Neural progenitor cell (in vitro differentiated cells): Measurements from ENCODE around the gene KRTAP5-2. TPM values are rescaled to one million over a fixed set of nuclear protein-coding genes. Genes with fewer than 3 reads are reported as not detected.

Experiments
- DNase-seq: peaks from one replicate; pipeline ENCODE4 v3.0.0-alpha.2; 2016; ENCODE audit warnings: low spot score
- H2AFZ ChIP-seq: fragments of 200-600 bp; sonication (generic); replicated peaks from 2 replicates; pipeline ENCODE4 v1.6.1; 2016; ENCODE audit warnings: antibody characterized with exemption
- H3F3A ChIP-seq: fragments of 200-600 bp; sonication (generic); 2 replicates; pipeline ENCODE4 v1.6.1; 2016; ENCODE audit warnings: antibody characterized with exemption, low read depth
- H3K27ac ChIP-seq: fragments of 200-600 bp; sonication (generic); 2 replicates; pipeline ENCODE4 v1.5.1; 2016; ENCODE audit warnings: mild to moderate bottlenecking
- H3K27me3 ChIP-seq: fragments of 200-600 bp; sonication (generic); 2 replicates; pipeline ENCODE4 v1.6.1; 2016; ENCODE audit warnings: mild to moderate bottlenecking, moderate library complexity
- H3K36me3 ChIP-seq: fragments of 200-600 bp; sonication (generic); 2 replicates; pipeline ENCODE4 v1.5.1; 2016
- H3K4me1 ChIP-seq: fragments of 200-600 bp; sonication (generic); 2 replicates; pipeline ENCODE4 v1.6.1; 2016; ENCODE audit warnings: mixed run types
- H3K4me2 ChIP-seq: fragments of 200-600 bp; sonication (generic); 2 replicates; pipeline ENCODE4 v1.6.1; 2016
- H3K4me3 ChIP-seq: fragments of 200-600 bp; sonication (generic); 2 replicates; pipeline ENCODE4 v1.5.1; 2016
- H3K79me2 ChIP-seq: fragments of 200-600 bp; sonication (generic); 2 replicates; pipeline ENCODE4 v1.6.1; 2016; ENCODE audit warnings: low read depth
- H3K9ac ChIP-seq: fragments of 200-600 bp; sonication (generic); 2 replicates; pipeline ENCODE4 v1.6.1; 2016
- H3K9me3 ChIP-seq: fragments of 200-600 bp; sonication (generic); 2 replicates; pipeline ENCODE4 v1.5.1; 2016; ENCODE audit warnings: low read depth
- H4K20me1 ChIP-seq: fragments of 200-600 bp; sonication (generic); 2 replicates; pipeline ENCODE4 v1.6.1; 2016; ENCODE audit warnings: low read depth
- H3K27ac Mint-ChIP-seq: 3 replicates; pipeline ENCODE4 v1.8.0; 2021; ENCODE audit warnings: mixed read lengths
- H3K27me3 Mint-ChIP-seq: 2 replicates; pipeline ENCODE4 v1.8.0; 2022; ENCODE audit warnings: low read depth, mild to moderate bottlenecking, inconsistent platforms, moderate library complexity, mixed read lengths; ENCODE audit not compliant: insufficient read depth
- H3K36me3 Mint-ChIP-seq: 3 replicates; pipeline ENCODE4 v1.8.0; 2021; ENCODE audit warnings: mixed read lengths
- H3K4me1 Mint-ChIP-seq: 3 replicates; pipeline ENCODE4 v1.8.0; 2021; ENCODE audit warnings: mixed read lengths
- H3K4me3 Mint-ChIP-seq: 3 replicates; pipeline ENCODE4 v1.8.0; 2021; ENCODE audit warnings: mild to moderate bottlenecking, moderate library complexity, mixed read lengths
- H3K9me3 Mint-ChIP-seq: 3 replicates; pipeline ENCODE4 v1.8.0; 2020; ENCODE audit warnings: mixed read lengths
- CTCF ChIP-seq: fragments of 200-600 bp; sonication (generic); IDR thresholded peaks from 2 replicates; pipeline ENCODE4 v1.5.1; 2017; ENCODE audit warnings: antibody characterized with exemption, mild to moderate bottlenecking
- EZH2 ChIP-seq: fragments of 200-600 bp; sonication (generic); IDR thresholded peaks from 2 replicates; pipeline ENCODE4 v1.6.1; 2017; ENCODE audit warnings: antibody characterized with exemption, mild to moderate bottlenecking, moderate library complexity
- EZH2phosphoT487 ChIP-seq: fragments of 200-600 bp; sonication (generic); IDR thresholded peaks from 2 replicates; pipeline ENCODE4 v1.6.1; 2017; ENCODE audit warnings: antibody characterized with exemption
- total RNA-seq: library from RNA; depleted of rRNA; stranded (reverse); fragments of >200 nt; gene quantifications from 2 replicates; pipeline ENCODE4 v1.2.3, GENCODE V29; 2015; ENCODE audit warnings: low replicate concordance

Gene KRTAP5-2
- total RNA-seq, 1 donor from 2014 or later = not detected

GRCh38 chr11:1555713-1556153 lies 42.4 kb downstream of the KRTAP5-2 start:
- no peak overlapping the region for H3K4me3 ChIP-seq
- peaks cover 81% of the 10 kb centered on the region for H3K27me3 ChIP-seq
- Mint-ChIP-seq H3K27ac (no peak overlapping the region), H3K9me3 (no peaks in the 10 kb centered on the region), H3K36me3 (no peaks in the 10 kb centered on the region), H3K27me3 (peaks cover 20% of the 10 kb centered on the region), H3K4me1 (no peaks in the 10 kb centered on the region), H3K4me3 (no peak overlapping the region)
- H3K9me3 ChIP-seq = no peaks in the 10 kb centered on the region
- H3K9ac ChIP-seq = no peak overlapping the region
- H2AFZ ChIP-seq = no peak overlapping the region
- H3K36me3 ChIP-seq = no peaks in the 10 kb centered on the region
- TF ChIP-seq EZH2 = no peak
- TF ChIP-seq EZH2phosphoT487 = no peak
- TF ChIP-seq CTCF = no peak
- H3K27ac ChIP-seq = no peak overlapping the region
- DNase-seq = no peak
- peaks cover 5% of the 10 kb centered on the region for H4K20me1 ChIP-seq
- no peaks in the 10 kb centered on the region for H3K79me2 ChIP-seq
- peaks cover 12% of the 10 kb centered on the region for H3K4me1 ChIP-seq
- H3K4me2 ChIP-seq = no peak overlapping the region
- H3F3A ChIP-seq = no peaks in the 10 kb centered on the region

GRCh38 chr11:1554981-1555712 lies 42.9 kb downstream of the KRTAP5-2 start:
- H3K36me3 Mint-ChIP-seq = no peaks in the 10 kb centered on the region
- H3K27me3 Mint-ChIP-seq = peaks cover 23% of the 10 kb centered on the region
- no peaks in the 10 kb centered on the region for H3K9me3 ChIP-seq
- no peaks in the 10 kb centered on the region for H3K9me3 Mint-ChIP-seq
- no peak overlapping the region for H3K27ac ChIP-seq
- peaks cover 12% of the 10 kb centered on the region for H3K4me1 ChIP-seq
- peaks cover 5% of the 10 kb centered on the region for H4K20me1 ChIP-seq
- no peaks in the 10 kb centered on the region for H3F3A ChIP-seq
- H3K79me2 ChIP-seq = no peaks in the 10 kb centered on the region
- H3K36me3 ChIP-seq = no peaks in the 10 kb centered on the region
- DNase-seq = no peak
- H3K4me3 ChIP-seq = no peak overlapping the region
- H2AFZ ChIP-seq = no peak overlapping the region
- H3K27ac Mint-ChIP-seq = no peak overlapping the region
- no peak overlapping the region for H3K4me2 ChIP-seq
- H3K27me3 ChIP-seq = peaks cover 84% of the 10 kb centered on the region
- peak; percentile 18 for TF ChIP-seq CTCF
- no peak for TF ChIP-seq EZH2phosphoT487
- TF ChIP-seq EZH2 = no peak
- H3K4me1 Mint-ChIP-seq = no peaks in the 10 kb centered on the region
- H3K4me3 Mint-ChIP-seq = no peak overlapping the region
- no peak overlapping the region for H3K9ac ChIP-seq

- no peaks in the 10 kb centered on the region for H3K9me3 ChIP-seq
- H4K20me1 ChIP-seq = peaks cover 5% of the 10 kb centered on the region
- no peak overlapping the region for H3K4me2 ChIP-seq
- Mint-ChIP-seq H3K27me3 (peaks cover 33% of the 10 kb centered on the region), H3K4me1 (no peaks in the 10 kb centered on the region), H3K9me3 (no peaks in the 10 kb centered on the region), H3K27ac (no peak overlapping the region), H3K36me3 (no peaks in the 10 kb centered on the region), H3K4me3 (no peak overlapping the region)
- no peaks in the 10 kb centered on the region for H3K36me3 ChIP-seq
- no peak overlapping the region for H2AFZ ChIP-seq
- no peaks in the 10 kb centered on the region for H3K79me2 ChIP-seq
- TF ChIP-seq EZH2phosphoT487 = peak; percentile 25
- TF ChIP-seq CTCF = no peak
- no peak for TF ChIP-seq EZH2
- peaks cover 8% of the 10 kb centered on the region for H3K4me1 ChIP-seq
- no peak for DNase-seq
- peaks cover 85% of the 10 kb centered on the region for H3K27me3 ChIP-seq
- H3F3A ChIP-seq = no peaks in the 10 kb centered on the region
- H3K27ac ChIP-seq = no peak overlapping the region
- no peak overlapping the region for H3K9ac ChIP-seq
- no peak overlapping the region for H3K4me3 ChIP-seq
Observed at GRCh38 chr11:1553808-1554594, 44.1 kb downstream of the KRTAP5-2 start.
